Measurements from ENCODE around the gene SPATS2L.

Gene SPATS2L

GRCh38 chr2:200306196-200306930 lies at the start of gene SPATS2L:
Gene SPATS2L, plus strand, starts transcription at chr2:200306693. Its CDS starts 82,552 bp downstream, at chr2:200389245.
- DNase-seq, result peak; percentile 76

- DNase-seq, result no peak
Measured at GRCh38 chr2:200257570-200257969, 48.9 kb upstream of the SPATS2L start.

- DNase-seq, result no peak
Measured at GRCh38 chr2:200258081-200258480, 48.4 kb upstream of the SPATS2L start.

GRCh38 chr2:200258881-200259576 lies 47.5 kb upstream of the SPATS2L start:
- DNase-seq, result no peak

GRCh38 chr2:200259577-200259957 lies 46.9 kb upstream of the SPATS2L start:
- no peak for DNase-seq

GRCh38 chr2:200262047-200262446 lies 44.4 kb upstream of the SPATS2L start:
- DNase-seq, result no peak

GRCh38 chr2:200263279-200263678 lies 43.2 kb upstream of the SPATS2L start:
- DNase-seq, result no peak

GRCh38 chr2:200264631-200265030 lies 41.9 kb upstream of the SPATS2L start:
- no peak for DNase-seq

GRCh38 chr2:200266406-200266805 lies 40.1 kb upstream of the SPATS2L start:
- no peak for DNase-seq

GRCh38 chr2:200267350-200267749 lies 39.1 kb upstream of the SPATS2L start:
- no peak for DNase-seq

GRCh38 chr2:200270732-200271131 lies 35.8 kb upstream of the SPATS2L start:
- no peak for DNase-seq

- DNase-seq, result no peak
Measured at GRCh38 chr2:200272320-200272719, 34.2 kb upstream of the SPATS2L start.

- DNase-seq, result no peak
Measured at GRCh38 chr2:200274116-200275075, 32.1 kb upstream of the SPATS2L start.

GRCh38 chr2:200275295-200276013 lies 31.0 kb upstream of the SPATS2L start:
- DNase-seq, result no peak

GRCh38 chr2:200276472-200276871 lies 30.0 kb upstream of the SPATS2L start:
- no peak for DNase-seq

- DNase-seq, result no peak
Measured at GRCh38 chr2:200278694-200279316, 27.7 kb upstream of the SPATS2L start.

- no peak for DNase-seq
Measured at GRCh38 chr2:200279857-200280256, 26.6 kb upstream of the SPATS2L start.

- DNase-seq, result no peak
Measured at GRCh38 chr2:200286578-200286977, 19.9 kb upstream of the SPATS2L start.

GRCh38 chr2:200288670-200289429 lies 17.6 kb upstream of the SPATS2L start:
- DNase-seq, result peak; percentile 14

GRCh38 chr2:200296118-200296517 lies 10.4 kb upstream of the SPATS2L start:
- peak; percentile 52 for DNase-seq

GRCh38 chr2:200297100-200297499 lies 9.4 kb upstream of the SPATS2L start:
- no peak for DNase-seq
